Thyroid gland (tissue), 4 donors: ENCODE results near the gene PARM1.

Experiments used
- POLR2A ChIP-seq, 2 donors: fragments of 450-650 bp; IDR thresholded peaks; one replicate each; pipeline ENCODE4 v1.6.1; 2017; ENCODE audit warnings: antibody characterized with exemption in 2 of 2, mild to moderate bottlenecking in 2 of 2, moderate library complexity in 1 of 2
- TF ChIP-seq, protein P1 (sequence below), 6 experiments: fragments of 200-600 bp in 3 of 6; fragments of 450-650 bp in 3 of 6; sonication (generic) in 3 of 6; IDR thresholded peaks; one replicate each; pipeline ENCODE4 v1.5.1; 2016 to 2019; ENCODE audit warnings: antibody characterized with exemption in 6 of 6, mild to moderate bottlenecking in 2 of 6, inconsistent platforms in 1 of 6, moderate library complexity in 1 of 6

DNA sequence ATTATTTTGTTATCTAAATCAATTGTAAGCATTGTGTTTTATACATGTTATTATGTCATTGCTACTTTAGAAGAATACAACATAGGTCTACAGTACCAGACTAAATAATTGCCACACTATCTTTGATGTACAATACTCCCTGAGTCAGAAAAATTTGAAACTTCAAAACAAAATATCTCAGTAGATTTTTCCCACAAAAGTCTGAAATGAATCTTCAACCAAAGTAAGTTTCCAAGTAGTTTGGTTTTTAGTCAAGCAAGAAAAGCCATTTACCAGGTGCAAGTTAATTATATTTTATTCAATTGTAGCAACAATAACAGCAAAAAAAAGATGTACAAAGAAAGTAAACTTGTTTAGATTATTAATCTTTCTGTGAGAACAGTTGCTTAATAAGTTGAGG, 11.4 kb upstream of the PARM1 start:
- TF ChIP-seq, protein P1, sequence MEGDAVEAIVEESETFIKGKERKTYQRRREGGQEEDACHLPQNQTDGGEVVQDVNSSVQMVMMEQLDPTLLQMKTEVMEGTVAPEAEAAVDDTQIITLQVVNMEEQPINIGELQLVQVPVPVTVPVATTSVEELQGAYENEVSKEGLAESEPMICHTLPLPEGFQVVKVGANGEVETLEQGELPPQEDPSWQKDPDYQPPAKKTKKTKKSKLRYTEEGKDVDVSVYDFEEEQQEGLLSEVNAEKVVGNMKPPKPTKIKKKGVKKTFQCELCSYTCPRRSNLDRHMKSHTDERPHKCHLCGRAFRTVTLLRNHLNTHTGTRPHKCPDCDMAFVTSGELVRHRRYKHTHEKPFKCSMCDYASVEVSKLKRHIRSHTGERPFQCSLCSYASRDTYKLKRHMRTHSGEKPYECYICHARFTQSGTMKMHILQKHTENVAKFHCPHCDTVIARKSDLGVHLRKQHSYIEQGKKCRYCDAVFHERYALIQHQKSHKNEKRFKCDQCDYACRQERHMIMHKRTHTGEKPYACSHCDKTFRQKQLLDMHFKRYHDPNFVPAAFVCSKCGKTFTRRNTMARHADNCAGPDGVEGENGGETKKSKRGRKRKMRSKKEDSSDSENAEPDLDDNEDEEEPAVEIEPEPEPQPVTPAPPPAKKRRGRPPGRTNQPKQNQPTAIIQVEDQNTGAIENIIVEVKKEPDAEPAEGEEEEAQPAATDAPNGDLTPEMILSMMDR (IDR thresholded peaks at IDR 0.05): no peak
- no peak for TF ChIP-seq POLR2A (IDR thresholded peaks at IDR 0.05)
